ENCODE measurements around the gene ERG28.

GRCh38 chr14:75697386-75697785 is 36.7 kb upstream of the ERG28 start:
- TF ChIP-seq CTCF (IDR thresholded peaks at IDR 0.05) (no peak), POLR2AphosphoS5 (IDR thresholded peaks at IDR 0.05) (no peak), POLR2A (IDR thresholded peaks at IDR 0.05) (no peak), EP300 (IDR thresholded peaks at IDR 0.05) (no peak)
